GM18861 (cell line): ENCODE data around the gene LAMTOR2.
"Not testable (repeated sequence)": the region's sequence is repeated elsewhere in the genome, so short reads cannot be mapped to it uniquely, and the experiment has no call there.

Experiments
- ATAC-seq: cut with Tn5 transposase; IDR thresholded peaks from one replicate; pipeline ENCODE4 v1.9.1; 2021; ENCODE audit not compliant: unreplicated experiment

The LAMTOR2 gene

DNA sequence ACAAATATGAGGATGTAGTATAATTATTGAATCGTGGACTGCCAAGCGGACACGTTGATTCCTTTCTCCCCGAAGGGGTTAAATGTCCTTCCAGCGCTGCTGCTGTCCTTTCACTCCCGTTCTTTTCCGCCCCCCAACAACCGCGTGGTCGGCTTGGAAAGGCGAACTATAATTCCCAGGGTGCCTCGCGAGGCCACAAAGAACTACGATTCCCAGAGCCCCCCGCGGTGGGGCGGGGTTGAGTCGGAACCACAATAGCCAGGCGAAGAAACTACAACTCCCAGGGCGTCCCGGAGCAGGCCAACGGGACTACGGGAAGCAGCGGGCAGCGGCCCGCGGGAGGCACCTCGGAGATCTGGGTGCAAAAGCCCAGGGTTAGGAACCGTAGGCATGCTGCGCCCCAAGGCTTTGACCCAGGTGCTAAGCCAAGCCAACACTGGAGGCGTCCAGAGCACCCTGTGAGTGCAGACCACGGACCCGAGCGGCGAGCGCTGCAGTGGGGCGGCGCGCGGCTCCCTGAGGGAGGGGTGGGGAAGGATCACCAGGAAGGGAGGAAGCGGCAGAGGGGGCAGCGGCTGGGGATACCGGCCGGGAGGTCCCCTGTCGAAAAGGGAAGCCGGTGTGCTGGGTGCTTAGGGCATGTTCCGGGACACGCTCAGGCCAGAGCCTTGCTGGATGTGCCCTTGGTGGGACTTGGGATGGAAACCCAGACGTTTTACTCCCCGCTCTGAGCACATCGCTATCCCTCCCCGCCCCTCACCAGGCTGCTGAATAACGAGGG, at the start of gene LAMTOR2:
Gene LAMTOR2 (plus strand): TSS at position 283 of the 781 bp plus-strand sequence. CDS start 108 bp downstream, at position 391.
- ATAC-seq = peak; percentile 76

DNA sequence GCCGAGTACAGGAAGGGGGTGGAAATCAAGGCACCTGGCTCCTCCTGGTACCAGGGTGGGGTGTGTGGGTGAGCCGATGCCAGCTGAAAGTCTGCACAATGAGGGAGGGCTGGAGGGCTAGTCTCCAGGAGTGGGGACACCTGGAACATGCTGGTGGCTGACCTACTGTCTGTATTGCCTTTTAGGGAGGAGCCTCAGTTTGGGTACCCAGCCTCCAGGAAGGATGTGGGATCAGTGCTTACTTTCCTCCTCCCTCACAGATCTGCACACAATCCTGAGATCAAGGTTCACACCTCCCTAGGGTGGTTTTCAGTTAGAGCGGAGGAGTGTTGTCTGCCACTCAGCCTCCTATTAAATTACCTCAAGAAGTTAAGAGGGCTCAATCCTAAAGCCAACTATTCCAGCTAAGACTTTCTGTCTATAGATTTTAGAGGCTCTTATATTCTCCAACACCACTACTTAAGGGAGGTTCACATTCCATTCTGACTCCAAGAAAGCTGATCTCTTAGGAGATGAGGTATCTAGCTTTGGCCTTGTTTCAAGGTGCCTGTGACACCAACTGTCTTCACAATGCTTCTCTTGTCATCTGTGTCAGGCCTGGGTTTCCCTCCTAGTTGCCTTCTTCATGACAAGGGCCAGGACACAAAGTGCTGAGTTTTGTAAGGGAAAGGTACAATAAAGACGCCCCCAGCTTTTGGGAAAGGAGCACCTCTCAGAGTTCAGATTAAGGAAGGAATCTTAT, 49.6 kb upstream of the LAMTOR2 start:
- no peak for ATAC-seq

DNA sequence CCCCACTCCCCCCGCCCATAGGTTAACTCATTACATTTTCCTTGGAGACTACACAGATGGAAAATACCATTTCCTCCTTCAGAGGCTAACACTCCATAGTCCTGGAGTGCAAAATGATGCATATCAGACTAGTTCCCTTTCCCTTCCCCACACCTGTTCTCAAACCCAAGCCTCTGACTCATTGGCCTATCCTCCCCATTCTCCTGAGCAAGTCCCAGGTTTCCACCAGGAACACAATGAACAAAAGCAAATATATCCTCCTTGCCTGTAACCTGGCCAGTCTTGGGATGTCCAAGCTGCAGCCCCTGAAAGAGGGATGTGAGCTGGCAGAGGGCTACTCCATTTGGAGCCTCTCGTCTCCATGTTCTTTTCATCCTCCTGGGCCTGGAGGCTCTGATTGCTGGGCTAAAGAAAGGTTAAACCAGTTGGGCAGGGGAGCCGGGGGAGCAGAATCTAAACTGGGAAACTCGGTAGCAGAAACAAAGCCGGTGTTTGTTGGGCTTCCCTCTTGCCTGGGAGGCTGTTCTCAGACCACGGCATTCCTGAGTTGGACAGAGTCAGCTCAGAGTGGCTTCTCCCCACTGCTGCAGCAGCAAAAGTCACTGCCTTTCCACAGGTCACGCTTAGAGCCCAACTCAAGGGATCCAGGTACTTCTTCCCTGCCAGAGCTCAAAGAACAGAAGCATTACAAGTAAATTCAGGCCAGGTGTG, 47.8 kb upstream of the LAMTOR2 start:
- ATAC-seq = no peak

DNA sequence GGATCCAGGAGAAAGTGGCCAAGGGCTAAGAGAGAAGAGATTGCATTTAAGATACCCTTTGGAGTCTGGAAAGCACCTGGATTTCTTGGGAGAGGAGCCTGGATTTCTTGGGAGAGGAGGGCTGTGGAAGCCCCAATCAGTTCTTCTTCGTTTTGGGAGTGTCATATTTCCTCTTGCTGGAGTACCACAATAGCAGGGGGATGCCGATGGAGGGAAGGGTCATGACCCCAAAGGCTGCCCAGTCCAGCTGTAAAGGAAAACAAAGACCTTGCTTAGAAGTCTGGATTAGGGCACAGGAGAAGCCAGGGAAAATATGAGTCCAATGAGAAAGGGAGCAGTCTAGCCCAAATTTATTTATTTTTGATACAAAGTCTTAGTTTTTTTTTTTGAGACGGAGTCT, 45.2 kb upstream of the LAMTOR2 start:
- no peak for ATAC-seq

DNA sequence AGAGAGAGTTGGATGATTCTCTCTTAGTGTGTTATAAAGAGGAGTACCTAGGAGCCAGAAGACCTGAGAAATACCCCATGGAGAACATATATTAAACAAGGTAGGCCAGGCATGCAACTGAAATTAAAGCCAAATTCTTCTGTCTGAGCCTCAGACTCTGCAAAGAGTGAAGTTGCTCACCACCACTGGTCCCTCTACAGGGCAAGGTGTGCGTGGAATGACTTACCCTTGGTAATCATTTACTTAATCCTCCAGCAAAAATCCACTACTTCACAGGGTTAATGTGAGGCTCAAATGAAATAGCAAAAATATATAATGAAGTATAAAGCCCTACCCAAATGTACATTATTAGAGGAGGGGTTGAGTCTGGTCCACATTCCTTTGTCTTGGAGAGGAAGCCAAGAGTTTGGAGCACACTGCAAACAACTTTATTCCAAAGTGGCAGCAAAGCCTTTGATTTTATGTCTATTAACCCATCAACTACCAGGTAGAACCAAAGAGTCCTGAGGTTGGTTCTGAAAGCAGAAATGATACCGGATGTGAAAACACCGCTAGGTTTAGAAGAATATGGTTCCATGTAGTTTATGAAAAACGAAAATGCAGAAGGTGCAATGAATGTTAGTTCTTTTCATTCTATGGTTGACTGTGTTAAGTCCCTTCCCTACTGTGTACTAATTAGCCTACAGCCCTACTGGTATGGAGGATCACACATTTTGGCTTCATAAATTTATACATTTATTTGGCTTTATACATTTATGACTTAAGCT, 42.3 kb upstream of the LAMTOR2 start:
- ATAC-seq = peak; percentile 80

DNA sequence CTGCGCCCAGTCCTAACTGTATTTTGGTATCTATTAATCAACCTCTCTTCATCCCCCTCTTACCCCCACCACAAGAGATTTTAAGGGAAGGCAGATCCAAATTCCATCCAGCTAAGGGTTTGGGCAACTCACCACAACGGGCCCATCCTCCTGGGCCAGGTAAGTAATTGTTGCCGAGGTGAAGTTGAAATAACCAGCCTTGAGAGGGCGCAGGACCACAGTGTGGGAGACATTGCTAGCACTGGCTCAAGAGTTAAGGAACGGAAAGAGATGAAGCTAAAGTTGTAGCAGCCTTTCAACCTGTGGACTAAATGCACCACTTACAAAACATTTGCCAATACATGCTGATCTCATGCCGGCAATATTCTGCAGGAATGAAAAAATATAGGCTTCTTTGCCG, 39.8 kb upstream of the LAMTOR2 start:
- no peak for ATAC-seq

DNA sequence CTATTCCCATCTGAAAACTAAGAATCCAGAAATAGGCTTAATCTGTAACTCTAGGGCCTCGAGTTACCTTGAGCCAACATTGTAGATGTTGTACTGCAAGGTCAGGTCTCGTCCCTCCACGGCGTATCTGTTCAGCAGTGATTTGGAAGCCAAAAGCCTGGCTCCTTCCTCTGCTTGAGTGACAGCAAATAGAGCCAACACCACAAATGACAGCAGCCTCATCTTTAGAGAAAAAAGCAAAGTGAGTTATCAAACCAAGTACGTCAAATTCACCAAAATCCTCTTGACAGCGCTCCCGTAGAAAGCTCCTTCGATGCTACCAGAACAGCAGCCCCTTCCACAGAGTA, 34.7 kb upstream of the LAMTOR2 start:
- no peak for ATAC-seq

DNA sequence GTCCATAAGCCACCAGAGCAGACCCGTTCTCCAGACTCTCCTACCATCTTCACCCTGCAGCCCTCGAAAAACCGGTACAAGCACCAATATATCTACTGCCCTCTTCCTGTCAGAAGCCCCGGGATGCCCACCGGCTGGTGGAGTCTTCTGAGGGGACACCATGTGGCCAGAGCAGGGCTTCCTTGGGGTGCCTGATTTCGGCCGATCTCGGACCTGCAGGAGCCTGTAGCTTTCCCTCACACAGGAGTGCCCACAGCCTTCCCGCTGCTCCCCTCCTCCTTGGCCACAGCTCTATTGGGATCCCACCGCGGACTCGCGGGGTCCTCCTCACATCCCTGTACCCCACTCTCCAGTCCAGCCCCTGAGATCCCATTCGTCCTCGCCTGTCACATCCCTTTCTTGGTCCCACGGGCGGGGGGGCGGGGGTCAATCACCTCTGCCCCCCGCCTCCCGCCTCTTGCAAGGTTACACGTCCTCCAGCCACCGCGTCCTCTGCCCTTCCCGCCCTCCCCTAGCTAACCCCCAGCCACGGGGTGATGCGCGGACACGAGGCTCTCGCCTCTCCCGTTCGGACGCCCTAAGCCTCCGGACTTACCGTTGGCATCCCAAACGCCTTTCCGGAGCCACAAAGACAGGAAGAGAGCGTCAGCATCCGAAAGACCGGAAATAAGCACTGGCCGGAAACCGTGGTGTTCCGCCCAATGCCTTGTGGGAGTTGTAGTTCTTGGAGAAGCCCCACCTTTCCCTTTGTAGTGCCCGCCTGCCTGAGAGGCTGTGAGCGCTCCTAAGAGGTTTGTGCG, 34.1 kb upstream of the LAMTOR2 start, which contains the start of gene SSR2:
Gene SSR2 (minus strand): TSS at position 659 of the 800 bp plus-strand sequence. CDS start 784 bp downstream, outside the sequence.
- peak; percentile 95 for ATAC-seq

DNA sequence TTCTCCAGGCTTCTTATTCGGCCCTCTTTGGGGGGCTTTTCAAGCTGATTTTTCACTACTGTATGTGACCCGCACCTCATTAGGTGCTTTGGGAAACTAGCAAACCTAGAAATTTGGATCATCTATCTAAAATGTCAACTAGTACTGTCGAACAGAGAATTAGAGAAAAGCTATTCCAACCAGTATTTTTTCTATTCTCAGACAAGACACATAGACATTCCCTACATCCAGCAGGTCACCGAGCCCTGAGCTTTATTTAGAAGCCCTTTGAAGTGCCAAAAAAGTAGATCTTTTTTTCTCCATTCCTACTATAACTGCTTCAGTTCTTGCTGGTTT, 33.5 kb upstream of the LAMTOR2 start:
- no peak for ATAC-seq

DNA sequence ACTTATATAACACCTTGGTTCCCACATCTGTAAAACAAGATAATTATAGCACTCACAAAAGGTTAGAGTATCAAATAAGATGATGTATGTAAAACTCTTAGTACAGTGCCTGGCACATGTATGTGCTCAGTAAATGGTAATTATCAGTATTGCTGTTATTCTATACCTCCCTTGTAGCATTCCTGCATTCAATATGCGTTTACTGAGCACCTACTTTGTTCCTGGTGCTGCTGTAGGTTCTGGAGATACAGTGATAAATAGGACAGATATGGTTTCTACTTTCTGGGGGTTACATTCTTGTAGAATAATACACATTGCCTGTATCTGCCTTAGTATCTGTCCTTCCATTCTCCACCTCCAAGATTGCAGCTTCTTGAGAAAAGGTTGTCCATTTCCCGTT, 32.6 kb upstream of the LAMTOR2 start:
- ATAC-seq = no peak

DNA sequence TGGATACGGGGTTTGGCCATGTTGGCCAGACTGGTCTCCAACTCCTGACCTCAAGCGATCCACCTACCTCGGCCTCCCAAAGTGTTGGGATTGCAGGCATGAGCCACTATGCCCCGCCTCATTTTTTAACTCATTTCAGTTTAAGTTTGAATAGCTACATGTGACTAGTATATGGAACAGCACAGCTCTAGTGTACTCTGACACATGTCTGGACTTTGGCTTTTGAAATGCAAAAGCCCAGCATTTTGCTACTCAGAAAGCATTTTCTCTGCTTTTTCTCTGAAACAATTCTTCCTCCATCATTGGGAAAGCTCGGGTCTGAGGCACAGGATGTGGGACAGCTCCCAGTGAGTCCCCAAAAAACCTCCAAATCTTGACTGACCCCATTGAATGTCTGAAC, 29.8 kb upstream of the LAMTOR2 start:
- no peak for ATAC-seq

DNA sequence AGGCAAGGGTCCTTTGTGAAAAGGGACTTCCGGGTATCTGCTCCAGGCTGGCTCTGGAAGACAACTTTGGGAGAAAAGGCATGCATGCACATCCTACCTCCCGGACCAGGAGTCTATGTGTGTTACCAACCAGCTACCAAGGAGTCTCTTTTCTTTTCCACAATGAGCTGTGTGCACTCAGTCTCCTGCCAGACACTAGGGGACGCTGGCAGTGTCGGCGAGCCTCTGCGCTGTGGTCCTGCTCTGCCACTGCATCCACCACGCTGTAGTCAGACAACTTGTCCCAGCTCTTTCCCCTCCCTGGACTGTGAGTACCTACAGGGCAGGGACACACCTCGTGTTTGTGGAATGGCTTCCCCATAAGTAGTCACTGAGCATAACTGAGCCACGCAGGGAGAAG, 28.7 kb upstream of the LAMTOR2 start:
- no peak for ATAC-seq

DNA sequence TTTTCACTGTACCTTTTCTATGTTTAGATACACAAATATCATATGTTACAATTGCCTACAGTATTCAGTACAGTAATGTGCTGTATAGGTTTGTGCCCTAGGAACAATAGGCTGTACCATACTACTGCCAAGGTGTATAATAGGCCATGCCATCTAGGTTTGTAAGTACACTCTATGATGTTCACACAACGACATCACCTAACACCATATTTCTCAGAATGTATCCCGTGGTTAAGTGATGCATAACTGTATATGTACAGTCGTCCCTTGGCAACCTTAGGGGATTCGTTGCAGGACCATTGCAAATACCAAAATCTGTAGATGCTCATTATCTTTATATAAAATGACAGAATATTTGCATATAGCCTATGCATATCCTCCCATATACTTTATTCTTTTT, 28.0 kb upstream of the LAMTOR2 start:
- no peak for ATAC-seq

DNA sequence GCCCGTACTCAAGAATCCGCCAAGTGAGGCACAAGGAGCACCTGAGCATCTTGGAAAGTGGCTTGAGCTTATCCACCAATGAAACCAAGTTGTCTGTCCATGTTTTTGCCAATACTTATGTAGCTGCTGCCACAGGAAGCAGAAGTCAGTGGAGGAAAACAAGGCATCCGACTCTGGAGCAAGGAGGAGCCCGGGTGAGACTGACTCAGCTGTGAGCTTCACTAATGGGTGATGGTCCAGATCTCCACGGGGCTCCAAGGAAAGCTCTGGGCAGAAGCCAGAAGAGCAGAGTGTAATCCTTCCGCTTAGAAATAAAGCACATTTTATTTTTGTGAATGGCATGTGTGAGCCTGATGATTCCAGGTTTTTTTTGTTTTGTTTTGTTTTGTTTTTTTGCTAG, 21.6 kb upstream of the LAMTOR2 start:
- no peak for ATAC-seq

DNA sequence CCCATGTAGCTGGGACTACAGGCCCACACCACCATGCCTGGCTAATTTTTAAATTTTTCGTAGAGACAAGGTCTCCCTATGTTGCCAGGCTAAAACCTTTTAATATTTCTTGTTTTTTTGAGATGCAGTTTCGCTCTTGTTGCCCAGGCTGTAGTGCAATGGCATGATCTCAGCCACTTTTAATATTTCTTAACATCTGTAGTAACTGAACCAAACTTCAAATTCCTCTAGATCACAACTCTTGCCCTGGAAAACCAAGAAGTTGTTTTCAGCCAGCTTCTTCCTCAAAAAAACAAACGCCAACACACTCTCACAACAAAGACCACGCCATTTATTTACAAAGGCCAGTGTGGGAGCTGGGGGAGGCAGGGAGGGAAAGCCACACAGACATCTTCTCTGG, 19.6 kb upstream of the LAMTOR2 start:
- not testable (repeated sequence) for ATAC-seq

DNA sequence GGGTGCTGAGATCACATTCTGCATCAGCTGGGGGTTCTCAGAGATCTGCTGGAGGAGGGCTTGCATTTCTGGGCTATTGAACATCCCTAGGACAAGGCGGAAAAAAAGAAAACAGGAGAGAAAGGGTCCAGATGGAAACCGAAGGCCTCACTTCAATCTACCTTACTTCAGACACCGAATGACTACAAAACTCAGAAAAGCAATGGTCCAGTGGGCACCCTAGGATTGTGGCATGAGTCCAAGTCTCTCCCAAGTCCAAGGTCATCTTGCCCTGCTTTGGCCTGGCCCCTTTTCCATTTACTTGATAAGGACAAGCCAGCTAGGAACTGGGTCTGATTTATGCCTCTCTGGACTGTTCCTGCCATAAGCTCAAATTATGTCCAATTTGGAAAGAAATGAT, 11.8 kb upstream of the LAMTOR2 start:
- ATAC-seq = no peak

DNA sequence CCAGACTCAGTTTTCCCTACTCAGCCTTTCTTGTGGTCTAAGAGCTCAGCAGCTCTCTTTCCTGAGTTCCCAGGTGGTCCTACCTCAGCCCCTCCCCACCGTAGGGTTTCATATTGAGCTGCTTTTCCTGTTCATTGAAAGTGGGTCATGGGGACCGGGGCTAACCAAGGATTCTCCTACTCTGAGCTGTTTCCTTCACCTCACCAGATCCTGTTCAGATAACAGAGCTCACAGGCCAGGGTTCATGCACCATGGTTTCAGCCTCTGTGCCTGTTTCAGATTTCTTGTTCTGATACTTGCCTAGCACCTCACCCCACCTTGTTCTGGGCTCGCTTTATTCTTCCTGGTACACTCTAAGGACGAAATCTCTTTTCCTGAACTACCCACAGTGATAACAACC, 9.5 kb upstream of the LAMTOR2 start:
- no peak for ATAC-seq

DNA sequence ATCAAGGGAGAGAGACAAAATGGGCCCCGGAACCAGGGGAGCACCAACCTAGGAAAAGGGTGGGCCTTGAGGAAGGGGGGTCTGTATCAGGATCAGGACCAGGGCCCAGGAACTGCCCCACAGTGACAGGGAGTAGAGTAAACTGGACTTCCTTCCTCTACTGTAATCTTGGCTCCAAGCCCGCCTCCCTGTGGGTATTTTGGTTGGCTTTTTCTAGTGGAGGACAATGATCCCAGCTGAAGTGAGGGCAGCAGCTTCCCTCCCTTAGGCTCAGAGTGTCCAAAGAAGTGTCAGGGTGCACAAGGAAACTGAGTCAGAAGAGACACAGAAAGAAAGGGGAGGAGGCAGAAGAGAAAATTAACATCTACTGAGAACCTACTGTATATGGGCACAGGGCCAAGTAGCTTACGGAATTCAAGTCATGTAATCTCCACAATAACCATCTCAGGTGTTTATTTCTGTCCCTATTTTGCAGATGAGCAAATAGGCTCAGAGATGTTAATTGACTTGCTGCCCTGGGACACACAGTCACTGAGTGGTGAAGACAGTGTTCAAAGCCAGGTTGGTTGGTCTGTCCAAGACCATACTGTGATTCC, 5.8 kb upstream of the LAMTOR2 start:
- no peak for ATAC-seq

DNA sequence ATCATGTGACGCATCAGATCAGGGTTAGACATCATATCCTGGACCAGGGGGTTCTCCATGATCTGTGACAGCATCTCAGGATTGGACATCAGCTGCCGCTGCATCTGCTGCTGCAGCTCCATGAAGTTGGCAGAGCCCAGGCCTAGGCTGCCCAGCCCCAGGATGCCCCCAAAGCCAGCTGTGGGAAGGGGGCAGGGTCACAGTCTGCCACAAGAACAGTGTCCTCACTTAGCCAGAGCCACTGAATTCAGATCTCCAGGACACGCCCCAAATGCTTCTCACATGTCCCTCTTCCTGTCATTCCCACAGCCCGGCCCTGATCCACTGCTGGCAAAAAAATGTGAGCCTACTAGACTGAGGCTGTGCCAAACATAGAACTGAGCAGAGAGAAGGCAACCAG, 4.2 kb upstream of the LAMTOR2 start:
- no peak for ATAC-seq
